NK-92 (cell line): ENCODE results near the gene AMBRA1.

Source experiments
- DNase-seq: peaks from one replicate; lab custom pipeline; 2025; ENCODE audit not compliant: unreplicated experiment; lab: John Stamatoyannopoulos, UW

AMBRA1 gene

DNA sequence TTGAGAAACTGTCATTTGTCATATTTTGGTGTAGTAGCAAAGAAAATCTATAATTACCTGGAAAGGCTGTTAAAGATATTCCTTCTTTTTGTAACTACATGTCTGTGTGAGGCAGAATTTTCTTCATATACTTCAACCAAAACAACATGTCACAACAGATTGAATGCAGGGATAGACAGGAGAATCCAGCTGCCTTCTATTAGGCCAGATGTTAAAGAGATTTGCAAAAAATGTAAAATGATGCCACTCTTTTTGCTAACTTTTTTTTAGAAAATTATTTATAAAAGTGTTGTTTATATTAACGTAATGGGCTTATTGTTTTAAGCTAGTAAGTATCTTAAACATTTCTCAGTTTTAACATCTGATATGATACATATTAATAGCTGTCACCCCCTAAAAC lies 233.9 kb downstream of the AMBRA1 start:
- DNase-seq, result no peak

DNA sequence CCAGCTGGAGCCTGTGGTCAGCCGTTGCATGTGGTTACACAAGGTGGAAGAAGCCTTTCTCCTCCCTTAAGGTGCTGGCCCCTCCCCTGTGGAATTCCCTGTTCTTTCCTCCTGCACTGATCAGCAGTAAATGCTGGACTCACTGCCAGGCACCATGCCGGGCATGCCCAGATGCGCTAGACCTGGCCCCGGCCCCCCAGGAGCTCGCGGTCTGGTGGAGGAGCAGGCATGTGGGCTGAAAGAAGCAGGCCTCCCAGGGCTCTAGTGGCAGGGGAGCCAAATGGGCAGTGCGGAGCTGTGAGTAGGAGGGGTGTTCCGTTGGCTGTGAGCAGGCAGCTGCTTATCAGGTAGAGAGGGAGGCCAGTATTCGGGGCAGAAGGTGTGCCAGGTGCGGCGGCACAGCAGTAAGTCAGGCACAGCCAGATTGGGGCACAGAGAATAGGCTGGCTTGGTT lies 236.3 kb downstream of the AMBRA1 start:
- DNase-seq, result no peak

DNA sequence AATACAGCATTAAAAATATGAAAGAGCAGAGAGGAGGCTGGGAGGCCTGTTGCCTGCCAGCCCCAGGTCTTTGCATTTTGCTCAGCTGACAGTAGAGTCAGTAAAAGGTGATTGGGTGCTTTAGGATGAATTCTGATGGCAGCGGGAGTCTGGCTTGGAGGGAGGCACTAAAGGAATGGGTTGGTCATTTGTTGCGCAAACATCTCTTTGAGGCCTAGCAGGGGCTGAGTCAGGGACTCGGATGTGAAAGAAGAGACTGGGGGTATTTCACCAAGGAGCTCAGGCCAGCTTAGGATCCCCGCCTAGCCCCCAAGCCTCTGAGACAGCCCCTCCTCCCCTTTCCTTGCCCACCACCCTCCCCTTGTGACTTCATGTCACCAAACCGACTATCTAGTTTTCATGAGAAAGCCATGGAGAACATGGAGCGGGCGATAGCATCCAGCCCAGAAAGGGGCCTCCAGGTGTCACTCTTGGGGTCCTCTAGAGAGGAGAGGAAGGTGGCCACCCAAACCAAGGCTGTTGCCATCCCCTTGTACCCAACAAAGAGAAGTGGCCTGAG lies 236.8 kb downstream of the AMBRA1 start:
- DNase-seq, result no peak

DNA sequence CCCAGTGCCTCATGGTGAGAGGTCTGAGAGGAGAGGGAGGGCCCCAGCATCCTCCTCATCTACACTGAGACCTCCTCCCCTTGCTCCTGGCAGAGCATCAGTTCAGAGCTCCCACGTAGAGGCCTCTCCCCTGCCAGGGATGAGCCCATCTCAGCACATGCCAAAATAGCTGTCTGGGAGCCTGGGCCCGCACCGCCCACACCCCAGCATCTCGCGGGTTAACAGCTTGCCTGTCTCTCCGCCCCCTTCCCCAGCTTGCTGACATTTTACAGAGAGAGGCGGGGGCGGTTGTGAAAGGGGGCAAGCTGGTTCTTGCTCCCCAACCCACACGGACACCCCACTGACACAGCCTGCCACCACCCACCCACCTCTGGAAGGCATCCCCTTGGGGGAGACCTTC lies 240.1 kb downstream of the AMBRA1 start:
- DNase-seq, result no peak

DNA sequence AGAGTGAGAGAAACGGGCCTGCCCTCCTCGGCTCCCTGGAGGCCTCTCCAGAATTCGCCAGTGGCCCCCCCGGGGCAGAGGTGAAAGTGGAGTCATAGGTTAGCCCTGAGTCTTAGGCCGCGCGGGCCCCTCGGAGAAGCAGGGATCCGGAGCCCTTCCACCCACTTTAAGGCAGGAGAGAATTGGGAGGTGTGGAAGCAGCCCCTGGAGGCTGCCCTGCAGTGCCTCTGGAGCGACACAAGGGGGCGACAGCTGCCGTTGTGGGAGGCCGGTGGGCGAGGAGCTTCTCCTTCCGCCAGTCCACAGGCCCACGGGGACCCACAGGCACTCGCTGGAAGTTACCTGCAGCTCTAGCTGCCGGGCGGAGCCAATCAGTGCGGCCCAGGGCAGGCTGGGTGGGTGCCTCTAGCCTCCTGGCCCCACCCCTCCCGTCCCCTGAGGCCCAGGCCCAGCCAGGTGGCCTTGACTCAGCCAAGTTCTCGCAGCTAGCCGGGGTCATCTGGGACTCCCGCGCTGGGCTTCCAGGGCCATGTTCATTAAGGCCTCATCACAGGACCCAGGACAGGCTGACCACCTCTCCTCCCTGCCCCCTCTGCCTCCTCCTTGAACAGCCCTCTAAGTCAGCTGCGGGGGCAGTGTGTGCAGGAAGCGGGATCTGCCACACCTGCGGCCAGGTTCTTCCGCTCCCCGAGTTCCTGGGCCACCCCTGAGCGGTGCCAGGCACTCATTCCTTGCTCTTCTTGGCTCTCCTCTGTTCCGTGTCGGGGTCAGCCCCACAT lies 241.6 kb downstream of the AMBRA1 start:
- DNase-seq, result no peak

DNA sequence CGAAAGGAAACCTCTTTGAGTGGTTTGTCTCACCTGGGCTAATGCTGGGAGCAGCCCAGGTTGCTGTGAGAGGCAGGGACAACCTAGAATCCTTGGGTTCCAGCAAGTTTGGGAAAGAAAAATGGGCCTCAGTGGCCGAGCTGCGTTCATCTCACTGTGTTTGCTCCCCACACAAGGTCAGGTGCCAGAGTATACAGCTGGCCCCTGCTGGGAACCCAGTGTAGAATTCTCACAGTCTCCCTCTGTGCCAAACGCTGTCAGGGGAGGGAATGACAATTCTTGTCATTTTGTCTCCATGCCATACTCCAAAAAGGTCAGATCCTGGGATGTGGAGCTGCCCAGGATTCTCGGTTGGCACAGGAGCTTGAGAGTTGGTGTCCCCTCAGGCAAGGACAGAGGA lies 242.2 kb downstream of the AMBRA1 start:
- DNase-seq, result no peak

DNA sequence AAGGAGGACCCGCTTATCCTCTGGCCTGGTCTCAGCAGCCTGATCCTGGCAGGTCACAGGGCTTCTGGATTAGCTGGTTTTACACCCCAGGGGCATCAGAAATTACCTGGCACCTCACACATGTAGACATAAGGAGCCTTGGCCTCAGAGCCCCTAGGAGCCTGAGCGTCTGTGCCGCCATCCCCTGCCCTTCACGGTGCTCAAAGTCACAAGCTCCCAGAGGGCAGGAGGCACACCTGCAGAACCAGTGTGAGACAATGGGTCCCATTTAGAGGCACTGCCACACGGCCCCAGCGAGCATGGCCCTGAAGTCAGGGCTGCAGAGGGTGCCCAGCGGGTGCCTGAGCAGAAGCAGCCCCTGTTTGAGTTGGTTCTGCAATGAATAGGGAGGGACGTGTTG lies 242.7 kb downstream of the AMBRA1 start:
- DNase-seq, result no peak

DNA sequence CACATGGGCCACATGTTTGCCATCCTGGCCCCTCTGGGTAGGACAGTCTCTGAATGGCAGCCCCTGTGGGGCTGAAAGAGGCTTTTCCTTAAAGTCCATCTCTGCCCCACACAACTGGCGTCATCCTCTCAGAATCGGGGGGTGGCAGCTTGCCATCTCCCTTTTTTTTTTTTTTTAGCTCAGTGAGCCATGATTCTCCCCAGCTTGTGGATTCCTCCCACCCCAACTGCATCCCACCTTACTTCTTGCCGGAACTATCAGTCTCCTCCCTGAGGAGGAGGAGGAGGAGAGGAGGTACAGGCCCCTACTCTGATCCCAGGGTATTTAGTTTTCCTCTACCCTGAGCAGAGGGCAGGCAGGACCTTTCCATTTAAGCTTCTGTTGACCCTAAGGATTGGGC lies 243.1 kb downstream of the AMBRA1 start:
- no peak for DNase-seq

DNA sequence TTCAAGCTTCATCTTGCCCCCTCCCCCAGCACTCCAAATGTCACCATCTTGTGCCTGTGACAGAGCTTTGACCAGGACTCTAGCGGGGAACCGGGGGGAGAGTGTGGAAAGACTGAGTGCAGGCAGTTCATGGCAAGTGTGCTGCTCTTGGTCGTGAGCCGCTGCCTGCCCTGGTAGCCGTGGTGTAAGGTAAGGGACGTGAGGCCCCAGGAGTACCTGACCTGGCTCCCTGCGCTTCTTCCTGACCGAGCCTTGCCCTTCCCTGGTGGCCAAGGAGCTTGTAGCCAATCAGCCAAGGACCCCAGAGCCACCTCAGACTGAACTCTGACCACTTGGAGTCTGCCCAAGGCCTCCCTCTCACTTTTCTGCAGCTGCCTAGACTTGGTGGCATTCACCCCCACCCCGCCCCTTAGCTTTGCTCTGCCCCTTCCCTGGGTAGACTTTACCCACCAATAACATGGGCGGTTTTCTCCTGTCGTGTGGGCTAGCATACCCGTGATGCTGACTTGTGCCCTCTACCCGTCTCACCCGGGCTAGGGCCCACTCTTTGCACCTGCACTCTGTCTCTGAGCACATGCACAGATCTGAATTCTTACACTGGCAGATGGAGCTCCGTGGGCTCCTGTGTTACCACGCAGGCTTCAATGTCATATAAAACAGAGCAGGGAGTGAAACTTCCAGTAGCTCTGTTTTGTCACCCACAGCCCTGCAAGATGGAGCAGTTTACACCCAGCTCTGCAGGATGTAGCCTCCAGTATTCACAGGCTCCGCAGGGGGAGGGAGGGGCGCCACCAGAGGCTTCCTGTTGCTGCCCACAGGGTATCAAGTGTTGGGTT lies 245.0 kb downstream of the AMBRA1 start:
- DNase-seq, result no peak

DNA sequence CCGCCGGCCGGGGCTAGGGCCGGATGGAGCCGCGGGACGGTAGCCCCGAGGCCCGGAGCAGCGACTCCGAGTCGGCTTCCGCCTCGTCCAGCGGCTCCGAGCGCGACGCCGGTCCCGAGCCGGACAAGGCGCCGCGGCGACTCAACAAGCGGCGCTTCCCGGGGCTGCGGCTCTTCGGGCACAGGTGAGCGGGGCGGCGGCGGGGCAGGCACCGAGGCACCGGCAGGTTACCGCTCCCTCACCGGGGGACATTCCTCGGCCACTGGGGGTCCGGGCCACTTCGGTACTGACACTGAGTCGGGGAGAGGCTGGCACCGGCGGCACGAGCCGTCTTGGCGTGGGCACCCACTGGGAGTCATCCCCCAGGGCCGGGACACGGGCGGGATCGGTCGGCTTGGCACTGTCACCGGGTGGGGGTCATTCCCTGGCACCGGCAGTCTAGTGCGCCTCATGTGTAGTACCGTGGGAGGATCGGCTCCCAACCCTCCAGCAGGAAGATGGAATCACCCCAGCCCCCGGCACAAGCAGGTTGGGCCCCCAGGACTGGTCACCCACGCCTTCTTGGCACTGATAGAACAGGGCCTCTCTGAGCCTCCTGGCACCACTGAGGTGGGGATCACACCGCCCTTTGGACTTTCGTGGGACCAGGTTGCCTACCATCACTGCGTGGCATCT lies 246.0 kb downstream of the AMBRA1 start:
- no peak for DNase-seq

DNA sequence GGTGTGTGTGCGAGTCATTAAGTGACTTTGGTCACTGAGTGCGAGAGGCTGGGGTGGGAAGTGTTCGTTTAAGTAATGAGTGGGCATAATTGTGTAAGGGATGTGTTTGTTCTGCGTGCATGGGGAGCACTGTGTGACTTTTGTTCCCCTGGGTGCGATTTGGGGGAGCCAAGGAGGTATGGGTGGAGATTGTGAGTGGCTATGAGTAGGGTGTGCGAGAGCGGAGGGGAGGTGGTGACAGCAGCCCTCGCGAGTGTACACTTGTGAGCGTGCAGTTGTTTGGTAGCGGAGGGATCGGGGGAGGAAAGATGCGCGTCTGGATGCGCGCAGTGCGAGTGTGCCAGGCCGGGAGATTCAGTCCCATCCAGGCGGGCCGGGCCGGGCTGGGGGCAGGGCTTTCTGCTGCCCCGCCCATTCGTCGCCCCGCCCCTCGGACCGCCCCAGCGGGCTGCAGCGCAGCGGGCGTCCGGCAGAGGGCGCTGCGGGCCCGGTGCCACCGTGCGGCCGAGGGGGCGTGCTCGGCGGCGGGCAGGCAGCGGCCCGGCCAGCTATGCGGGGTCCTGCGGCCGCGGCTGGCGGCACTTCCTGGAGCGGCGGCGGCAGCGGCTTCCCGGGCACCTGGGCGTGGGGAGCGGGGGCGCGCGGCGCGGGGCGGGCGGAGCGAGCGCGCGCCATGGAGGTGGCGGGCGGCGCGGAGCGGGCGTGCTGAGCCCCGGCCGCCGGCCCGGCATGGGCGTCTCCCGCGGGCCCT lies 246.8 kb downstream of the AMBRA1 start, which contains the start of gene DGKZ:
Gene DGKZ, plus strand, starts transcription at position 578 of the 751 bp plus-strand sequence. CDS start 197 bp downstream, outside the sequence.
- peak; percentile 28 for DNase-seq
